Loucy (cell line): Measurements from ENCODE around the gene COQ7.

Experiments
- EZH2phosphoT487 ChIP-seq: fragments of 200-600 bp; IDR thresholded peaks from 2 replicates; pipeline ENCODE4 v1.6.1; 2018; ENCODE audit warnings: antibody characterized with exemption, mild to moderate bottlenecking, moderate library complexity, borderline replicate concordance
- TF ChIP-seq, protein P1 (sequence below): fragments of 200-600 bp; sonication (generic); conservative IDR thresholded peaks from 2 replicates; pipeline ENCODE4 v1.5.1; 2014; ENCODE audit warnings: mild to moderate bottlenecking, antibody characterized with exemption, low read length

DNA sequence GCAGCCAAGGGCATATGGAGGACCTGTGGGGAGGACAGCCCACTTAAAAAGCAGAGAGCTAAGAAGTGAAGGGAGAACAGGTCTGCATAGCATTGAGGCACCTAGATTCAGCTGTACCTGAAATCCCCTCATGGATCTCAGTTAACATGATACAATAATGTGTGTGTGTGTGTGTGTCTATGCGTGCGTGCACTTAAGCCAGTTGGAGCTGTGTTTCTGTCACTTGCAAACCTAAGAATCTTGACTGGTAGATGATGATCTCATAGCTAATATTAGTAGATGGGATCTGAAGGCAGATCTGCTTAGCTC, 44.6 kb downstream of the COQ7 start:
- TF ChIP-seq, protein P1, sequence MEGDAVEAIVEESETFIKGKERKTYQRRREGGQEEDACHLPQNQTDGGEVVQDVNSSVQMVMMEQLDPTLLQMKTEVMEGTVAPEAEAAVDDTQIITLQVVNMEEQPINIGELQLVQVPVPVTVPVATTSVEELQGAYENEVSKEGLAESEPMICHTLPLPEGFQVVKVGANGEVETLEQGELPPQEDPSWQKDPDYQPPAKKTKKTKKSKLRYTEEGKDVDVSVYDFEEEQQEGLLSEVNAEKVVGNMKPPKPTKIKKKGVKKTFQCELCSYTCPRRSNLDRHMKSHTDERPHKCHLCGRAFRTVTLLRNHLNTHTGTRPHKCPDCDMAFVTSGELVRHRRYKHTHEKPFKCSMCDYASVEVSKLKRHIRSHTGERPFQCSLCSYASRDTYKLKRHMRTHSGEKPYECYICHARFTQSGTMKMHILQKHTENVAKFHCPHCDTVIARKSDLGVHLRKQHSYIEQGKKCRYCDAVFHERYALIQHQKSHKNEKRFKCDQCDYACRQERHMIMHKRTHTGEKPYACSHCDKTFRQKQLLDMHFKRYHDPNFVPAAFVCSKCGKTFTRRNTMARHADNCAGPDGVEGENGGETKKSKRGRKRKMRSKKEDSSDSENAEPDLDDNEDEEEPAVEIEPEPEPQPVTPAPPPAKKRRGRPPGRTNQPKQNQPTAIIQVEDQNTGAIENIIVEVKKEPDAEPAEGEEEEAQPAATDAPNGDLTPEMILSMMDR, result no peak
- TF ChIP-seq EZH2phosphoT487, result no peak
